MG63 (cell line): ENCODE measurements around the gene COMT. TPM values are rescaled to one million over a fixed set of nuclear protein-coding genes. Genes with fewer than 3 reads are reported as not detected.
A peak's percentile ranks its signal among the peaks of the same experiment; 100 is the strongest.

Experiments
- DNase-seq: peaks from one replicate; pipeline ENCODE4 v3.0.0-alpha.2; 2020
- H3K27me3 ChIP-seq: fragments of 250-450 bp; sonication (Bioruptor Pico); 2 replicates; pipeline ENCODE4 v1.5.1; 2020; ENCODE audit warnings: mild to moderate bottlenecking, moderate library complexity
- H3K36me3 ChIP-seq: fragments of 250-450 bp; sonication (Bioruptor Pico); 2 replicates; pipeline ENCODE4 v1.5.1; 2020; ENCODE audit warnings: mild to moderate bottlenecking, moderate library complexity
- H3K4me3 ChIP-seq: fragments of 250-450 bp; sonication (Bioruptor Pico); 2 replicates; pipeline ENCODE4 v1.5.1; 2020; ENCODE audit warnings: mild to moderate bottlenecking, moderate library complexity
- H3K9me3 ChIP-seq: fragments of 250-450 bp; sonication (Bioruptor Pico); 2 replicates; pipeline ENCODE4 v1.5.1; 2020; ENCODE audit warnings: mild to moderate bottlenecking, moderate library complexity
- total RNA-seq: library from RNA; depleted of rRNA; stranded (reverse); fragments of >200 nt; shearing (Covaris generic); gene quantifications from 2 replicates; pipeline ENCODE4 v1.2.3, GENCODE V29; 2014; ENCODE audit warnings: low replicate concordance

COMT gene
- total RNA-seq, 1 experiment from 2014 or later, result 263 TPM

DNA sequence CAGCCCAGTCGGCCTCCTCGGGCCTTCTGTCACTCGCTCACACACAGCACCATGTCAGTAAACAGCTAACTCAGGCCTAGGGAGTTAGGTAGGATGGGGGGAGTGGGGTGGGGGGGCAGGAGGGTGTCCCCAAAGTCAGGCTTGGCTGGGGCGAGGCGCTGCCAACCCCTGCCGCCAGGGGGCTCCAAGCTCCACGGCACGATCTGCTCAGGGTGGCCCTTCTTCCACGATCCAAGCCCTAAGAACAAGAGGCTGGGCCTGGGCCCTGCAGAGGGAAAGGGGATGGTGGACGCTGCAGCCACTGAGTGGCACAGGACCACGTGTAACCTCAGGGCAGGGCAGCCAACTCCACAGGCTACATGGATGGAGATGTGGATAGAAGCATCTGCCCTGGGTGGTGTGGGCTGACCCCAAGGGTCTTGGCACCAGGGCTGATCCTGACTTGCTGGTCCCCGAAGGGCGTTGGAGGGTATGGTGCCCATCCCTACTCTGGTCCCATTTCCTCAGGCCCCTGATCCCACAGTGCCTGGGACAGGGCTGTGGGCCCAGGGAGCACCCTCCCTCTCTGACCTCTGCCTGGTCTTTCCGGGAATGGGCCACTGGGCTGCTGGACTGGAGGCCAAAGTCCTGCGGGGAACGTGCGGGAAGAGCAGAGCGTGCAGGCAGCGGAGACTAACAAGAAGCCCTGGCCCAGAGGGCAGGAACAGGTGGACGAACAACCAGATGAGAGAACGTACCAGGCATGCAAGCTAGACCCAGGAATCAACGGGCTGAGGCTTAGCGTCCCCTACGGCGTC is 29.1 kb downstream of the COMT start:
- H3K4me3 ChIP-seq, result no peak overlapping the region
- H3K27me3 ChIP-seq, result no peaks in the 10 kb centered on the region
- H3K36me3 ChIP-seq, result peaks cover 4% of the 10 kb centered on the region; the same call in 1 of the 2 replicates
- no peaks in the 10 kb centered on the region for H3K9me3 ChIP-seq
- peak; percentile 49 for DNase-seq

DNA sequence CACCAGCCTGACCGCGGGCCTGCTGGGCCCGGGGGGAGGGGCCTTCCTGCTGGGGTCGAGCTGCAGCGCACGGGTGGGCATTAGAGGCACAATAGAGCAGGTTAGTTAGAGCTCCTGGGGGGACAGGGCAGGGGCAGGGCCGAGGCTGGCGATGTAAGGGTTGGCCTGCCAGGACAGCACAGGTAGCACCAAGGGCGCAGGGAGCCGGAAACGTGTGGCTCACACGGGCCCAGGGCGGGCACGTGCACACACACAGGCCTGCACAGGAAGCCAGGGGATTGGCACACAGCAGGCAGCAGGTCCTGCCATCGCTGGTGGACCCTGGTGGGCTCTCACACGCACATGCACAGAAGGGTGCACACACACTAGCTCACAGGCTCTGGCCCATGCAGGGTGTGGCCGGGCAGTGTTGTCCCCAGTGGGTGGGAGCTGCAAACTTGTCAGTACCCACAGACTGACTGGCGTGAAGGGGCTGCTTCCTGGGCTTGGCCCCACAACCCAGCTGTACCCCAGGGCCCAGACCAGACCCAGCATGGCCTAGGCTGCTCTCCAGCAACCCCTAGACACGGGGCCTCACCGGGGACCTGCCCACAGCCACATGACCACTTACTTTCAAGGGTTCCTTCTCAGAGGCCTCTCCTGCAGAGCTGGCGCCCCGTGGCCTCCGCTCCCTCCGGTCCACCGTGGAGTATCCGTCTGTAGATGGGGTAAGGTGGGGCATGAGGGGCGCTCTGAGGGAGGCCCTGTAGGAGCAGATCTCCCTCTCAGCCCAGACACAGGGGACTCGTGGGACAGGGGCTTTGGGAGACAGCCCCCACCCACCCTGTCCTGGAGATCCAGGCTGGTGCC is 29.9 kb downstream of the COMT start:
- no peak overlapping the region for H3K4me3 ChIP-seq
- no peaks in the 10 kb centered on the region for H3K9me3 ChIP-seq
- no peaks in the 10 kb centered on the region for H3K27me3 ChIP-seq
- peaks cover 4% of the 10 kb centered on the region; the same call in 1 of the 2 replicates for H3K36me3 ChIP-seq
- no peak for DNase-seq

DNA sequence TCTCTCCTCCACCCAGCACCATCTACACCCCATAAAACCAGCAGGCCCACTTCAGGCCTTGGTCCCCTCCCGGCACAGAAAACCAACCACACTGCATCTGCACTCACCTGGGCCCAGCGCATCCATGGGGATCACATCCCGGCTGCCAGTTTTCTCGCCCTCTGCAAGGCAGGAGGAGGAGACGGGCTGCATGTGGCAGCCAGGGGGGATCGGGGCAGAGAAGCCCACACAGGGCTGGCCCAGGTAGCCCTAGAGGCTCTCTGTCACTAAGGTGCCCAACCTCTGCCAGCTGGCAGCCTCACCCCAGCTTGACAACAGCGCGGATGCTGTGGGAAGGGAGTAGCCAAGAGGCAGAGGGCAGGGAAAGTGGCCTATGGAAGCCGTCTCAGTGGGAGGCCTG is 30.7 kb downstream of the COMT start:
- Histone ChIP-seq H3K27me3 (no peaks in the 10 kb centered on the region), H3K36me3 (peaks cover 4% of the 10 kb centered on the region; the same call in 1 of the 2 replicates), H3K9me3 (no peaks in the 10 kb centered on the region), H3K4me3 (no peak overlapping the region)
- no peak for DNase-seq

DNA sequence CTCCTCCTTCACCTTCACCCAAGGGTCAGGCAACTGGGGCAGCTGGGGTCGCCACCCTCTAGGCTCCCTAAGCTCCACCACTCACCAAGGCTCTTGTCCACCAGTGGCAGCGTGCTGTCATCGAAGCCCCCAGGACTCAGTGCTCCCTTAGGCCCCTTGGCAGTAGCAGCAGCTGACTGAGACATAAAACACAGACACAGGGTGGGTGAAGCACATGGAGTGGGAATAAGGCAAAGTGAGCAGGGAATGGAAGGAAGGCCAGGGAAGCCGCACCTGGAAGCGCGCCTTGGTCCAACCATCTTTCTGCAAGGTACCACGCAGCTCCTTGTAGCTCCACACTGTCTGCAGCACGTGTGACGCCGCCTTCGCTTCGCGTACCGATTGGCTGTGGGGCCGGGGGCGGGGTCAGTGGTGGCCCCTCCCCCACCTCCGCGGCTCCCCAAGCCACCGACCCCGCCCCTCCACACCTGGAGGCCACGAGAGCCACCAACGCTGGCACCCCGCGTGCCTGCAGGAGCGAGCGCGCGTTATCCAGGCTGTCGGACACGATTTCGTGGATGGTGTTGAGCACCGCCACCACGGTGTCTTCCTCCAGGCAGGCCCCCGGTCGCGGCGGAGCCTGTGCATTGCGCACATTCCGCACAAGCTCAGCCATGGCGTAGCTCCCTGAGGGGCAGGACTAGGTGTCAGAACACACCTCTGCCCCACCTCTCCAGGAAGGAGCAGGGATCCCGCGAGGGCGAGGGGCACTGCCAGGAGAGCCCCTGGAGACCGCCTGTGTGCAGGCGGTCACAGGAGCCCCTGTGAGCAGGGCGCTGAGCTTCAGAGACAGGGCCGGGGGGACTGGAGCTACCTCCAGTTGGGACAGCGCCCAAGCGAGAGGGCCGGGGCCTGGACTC is 31.3 kb downstream of the COMT start:
- Histone ChIP-seq H3K27me3 (no peaks in the 10 kb centered on the region), H3K9me3 (no peaks in the 10 kb centered on the region), H3K4me3 (no peak overlapping the region), H3K36me3 (no peaks in the 10 kb centered on the region; the same call in 1 of the 2 replicates)
- no peak for DNase-seq

DNA sequence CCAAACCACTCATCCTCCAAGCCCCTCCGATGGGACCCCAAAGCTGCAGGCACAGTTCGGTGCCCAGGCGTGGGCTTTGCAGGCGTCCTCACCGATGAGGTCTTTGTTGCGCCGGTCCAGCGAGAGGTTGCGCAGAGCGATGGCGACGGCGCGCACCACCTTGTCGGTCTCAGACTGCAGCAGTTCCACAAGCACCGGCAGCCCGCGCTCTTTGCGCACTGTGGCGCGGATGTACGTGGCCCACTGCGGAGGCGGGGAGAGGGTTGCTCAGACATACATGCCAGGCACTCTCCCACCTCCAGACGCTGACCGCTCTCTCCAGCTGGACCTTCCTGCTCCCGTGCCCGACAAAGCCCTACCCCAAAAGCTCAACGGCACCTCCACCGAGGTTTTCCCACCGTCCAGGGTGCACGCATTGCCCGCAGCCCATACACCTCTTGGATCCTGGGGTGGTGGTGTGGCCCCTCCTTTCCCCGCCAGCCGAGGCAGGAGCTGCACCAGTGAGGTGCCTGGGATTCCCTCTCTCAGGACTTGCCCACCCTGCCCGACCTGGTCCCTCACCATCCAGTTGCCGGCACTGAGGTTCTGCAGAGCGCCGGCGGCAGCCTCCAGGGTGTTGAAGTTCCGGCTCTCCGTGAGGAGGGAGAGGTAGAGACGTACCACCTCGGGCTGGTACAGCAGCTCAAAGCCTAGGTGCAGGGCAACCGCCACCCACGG is 32.1 kb downstream of the COMT start:
- Histone ChIP-seq H3K27me3 (no peaks in the 10 kb centered on the region), H3K4me3 (no peak overlapping the region), H3K36me3 (no peaks in the 10 kb centered on the region; the same call in 1 of the 2 replicates), H3K9me3 (no peaks in the 10 kb centered on the region)
- no peak for DNase-seq

DNA sequence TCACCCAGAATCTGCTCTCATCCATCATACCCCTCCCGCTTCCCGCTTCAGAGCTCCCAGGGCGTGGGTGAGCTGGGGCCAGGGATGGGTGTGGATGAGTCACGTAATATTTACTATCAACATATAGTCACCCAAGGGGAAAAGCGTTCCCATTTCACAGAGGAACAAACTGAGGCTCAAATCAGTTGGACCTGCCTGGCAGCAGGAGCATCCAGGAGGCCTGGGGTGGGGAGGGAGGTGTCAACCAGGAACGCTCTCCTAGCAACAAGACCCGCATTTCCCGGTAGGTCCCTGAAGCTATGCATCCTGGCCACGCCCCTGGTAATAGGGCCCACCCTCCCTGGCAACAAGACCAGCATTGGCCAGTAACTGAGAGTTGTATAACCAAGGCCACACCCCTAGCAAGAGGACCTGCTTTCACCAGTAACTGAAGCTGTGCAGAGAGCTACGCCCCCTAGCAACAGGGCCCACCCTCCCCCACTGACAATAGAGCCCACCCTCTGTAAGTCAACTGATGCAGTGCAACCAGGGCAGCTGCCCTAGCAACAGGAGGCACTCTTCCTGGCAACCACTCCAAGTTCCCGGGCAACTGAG is 32.8 kb downstream of the COMT start:
- no peak overlapping the region for H3K4me3 ChIP-seq
- H3K9me3 ChIP-seq, result no peaks in the 10 kb centered on the region
- no peaks in the 10 kb centered on the region; the same call in 1 of the 2 replicates for H3K36me3 ChIP-seq
- no peaks in the 10 kb centered on the region for H3K27me3 ChIP-seq
- peak; percentile 47 for DNase-seq

DNA sequence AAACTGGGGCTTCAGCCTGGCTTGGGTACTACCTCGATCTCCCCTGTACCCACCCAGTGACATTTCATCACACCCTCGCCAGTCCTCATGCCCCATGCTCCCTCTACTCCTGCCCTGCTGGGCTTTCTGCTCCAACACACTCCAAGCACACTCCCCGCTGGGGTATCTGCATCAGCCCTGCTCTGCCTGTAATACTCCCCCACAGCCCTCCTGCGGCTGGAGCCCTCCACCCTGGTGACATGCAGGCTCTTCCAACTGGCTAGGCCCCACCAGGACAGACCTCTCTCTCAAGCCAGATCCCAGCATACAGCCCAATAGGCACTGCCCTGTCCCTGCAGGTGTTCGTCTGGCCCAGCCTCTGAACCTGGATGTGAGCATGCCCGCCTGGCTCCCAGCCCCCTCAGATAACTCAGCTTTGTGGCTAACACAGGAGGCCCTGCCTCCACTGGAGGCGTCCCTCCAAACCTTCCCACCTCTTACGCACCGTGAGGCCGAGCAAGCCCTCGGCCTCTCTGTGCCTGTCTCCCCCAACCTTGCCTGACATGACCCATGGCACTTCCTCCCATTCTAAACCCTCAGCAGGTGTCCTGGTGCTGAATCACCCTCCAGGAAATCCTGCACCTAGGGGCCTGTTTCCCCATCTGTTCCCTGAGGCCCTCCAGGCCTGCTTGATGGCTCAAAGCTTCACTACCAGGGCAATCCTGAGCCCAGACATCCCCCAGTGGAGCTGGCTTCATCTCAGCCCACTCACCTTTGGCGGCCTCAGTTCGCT is 33.5 kb downstream of the COMT start:
- Histone ChIP-seq H3K36me3 (no peaks in the 10 kb centered on the region), H3K9me3 (no peaks in the 10 kb centered on the region), H3K4me3 (no peak overlapping the region), H3K27me3 (no peaks in the 10 kb centered on the region)
- peak; percentile 28 for DNase-seq

DNA sequence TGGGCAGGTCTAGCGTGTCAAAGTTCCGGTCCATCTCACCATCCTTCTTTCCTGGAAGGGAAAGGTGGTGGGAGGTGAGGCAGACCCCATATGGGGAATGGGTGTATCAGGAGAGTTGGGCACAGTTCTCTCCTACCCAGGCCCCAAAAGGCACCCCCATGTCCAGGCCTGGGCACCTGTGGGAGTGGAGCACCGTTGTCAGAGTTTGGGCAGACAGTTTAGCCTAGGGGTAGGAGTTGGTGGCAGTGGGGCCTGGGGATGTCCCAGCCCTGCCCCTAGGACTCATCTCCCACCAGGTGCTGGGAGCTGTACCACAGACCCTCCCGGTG is 34.1 kb downstream of the COMT start:
- Histone ChIP-seq H3K9me3 (no peaks in the 10 kb centered on the region), H3K4me3 (no peak overlapping the region), H3K36me3 (no peaks in the 10 kb centered on the region), H3K27me3 (no peaks in the 10 kb centered on the region)
- DNase-seq, result no peak

DNA sequence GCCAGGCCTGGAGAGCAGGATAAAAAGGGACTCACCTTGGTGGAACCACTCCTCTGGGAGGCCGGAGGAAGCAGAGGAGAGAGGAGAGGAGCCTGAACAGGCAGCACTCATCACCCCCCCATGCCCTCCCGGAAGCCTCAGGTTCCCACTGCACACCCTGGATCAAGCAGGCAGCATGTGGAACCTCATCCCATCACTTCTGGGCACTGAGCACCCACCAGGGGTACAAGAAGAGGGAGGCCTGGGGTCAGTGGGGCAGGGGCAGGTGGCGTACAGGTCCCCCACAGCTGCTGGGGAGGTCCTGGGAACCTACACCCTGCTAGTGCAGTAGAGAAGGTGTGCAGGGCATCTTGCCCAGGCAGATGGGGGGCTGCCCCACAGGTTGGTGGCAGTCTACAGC is 35.1 kb downstream of the COMT start:
- H3K36me3 ChIP-seq, result no peaks in the 10 kb centered on the region
- H3K27me3 ChIP-seq, result no peaks in the 10 kb centered on the region
- H3K4me3 ChIP-seq, result no peak overlapping the region
- no peaks in the 10 kb centered on the region for H3K9me3 ChIP-seq
- no peak for DNase-seq

DNA sequence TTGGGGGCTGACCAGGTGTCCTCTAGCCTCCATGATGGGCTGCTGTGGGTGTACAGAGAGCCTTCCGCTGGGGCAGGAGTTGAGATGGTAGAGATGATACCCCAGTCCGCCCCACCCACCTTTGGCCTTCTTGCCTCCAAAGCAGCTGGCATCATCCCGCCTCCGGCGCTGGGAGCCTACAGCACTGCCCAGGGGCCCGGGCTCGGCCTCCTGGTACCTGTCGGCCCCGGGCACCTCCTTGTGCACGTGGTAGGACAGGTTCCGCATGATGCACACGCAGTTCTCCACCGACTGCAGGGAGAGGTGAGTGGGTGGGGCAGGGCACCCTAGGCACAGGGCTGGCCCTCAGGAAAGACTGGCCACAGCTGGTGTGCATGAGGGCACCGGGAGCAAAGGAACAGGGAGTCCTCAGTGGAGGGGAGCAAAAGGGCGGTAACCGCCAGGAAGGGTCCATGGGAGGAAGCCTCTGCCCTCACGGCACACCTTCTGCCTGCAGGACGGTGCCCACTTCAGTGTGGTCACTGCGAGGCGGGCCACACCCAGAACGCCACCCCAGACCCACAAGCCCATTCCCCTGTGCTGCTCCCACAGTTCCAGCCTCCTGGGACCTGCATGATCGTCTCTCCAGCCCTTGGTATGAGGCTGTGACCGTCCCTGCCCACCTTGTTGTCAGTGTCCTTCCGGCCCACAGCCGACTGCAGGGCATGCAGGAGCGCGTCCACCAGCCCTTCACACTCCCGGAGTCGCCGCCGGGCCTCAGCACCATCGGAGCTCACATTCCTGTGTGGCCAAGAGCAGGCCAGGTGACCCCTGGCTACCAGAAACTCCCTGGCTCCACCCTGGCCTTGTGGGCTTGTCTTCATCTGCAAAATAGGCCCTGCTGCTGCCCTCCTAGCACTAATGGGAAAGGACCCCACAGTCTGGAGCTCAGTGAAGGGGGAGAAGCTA is 36.0 kb downstream of the COMT start:
- Histone ChIP-seq H3K9me3 (no peaks in the 10 kb centered on the region), H3K4me3 (no peak overlapping the region), H3K27me3 (no peaks in the 10 kb centered on the region), H3K36me3 (no peaks in the 10 kb centered on the region)
- no peak for DNase-seq

DNA sequence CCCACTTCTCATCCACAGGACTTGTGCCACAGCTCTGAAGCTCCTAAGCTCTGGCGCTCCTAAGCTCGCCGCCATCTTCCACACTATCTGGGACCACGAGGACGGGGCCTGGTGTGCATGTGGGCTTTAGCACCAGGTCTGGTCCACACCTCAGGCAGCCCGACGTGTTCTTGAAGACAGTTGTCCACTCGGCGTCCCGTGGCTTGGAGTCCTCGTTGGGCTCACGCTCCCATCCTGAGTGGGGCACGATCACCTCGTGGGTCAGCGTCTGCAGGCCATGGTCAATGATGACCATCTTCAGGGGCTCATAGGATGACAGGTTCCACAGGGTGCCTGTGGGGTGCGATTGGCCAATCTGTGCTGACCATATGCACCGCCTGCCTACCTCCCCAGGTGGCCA is 37.2 kb downstream of the COMT start:
- H3K9me3 ChIP-seq, result no peaks in the 10 kb centered on the region
- DNase-seq, result no peak
- no peak overlapping the region for H3K4me3 ChIP-seq
- H3K36me3 ChIP-seq, result no peaks in the 10 kb centered on the region
- no peaks in the 10 kb centered on the region for H3K27me3 ChIP-seq

DNA sequence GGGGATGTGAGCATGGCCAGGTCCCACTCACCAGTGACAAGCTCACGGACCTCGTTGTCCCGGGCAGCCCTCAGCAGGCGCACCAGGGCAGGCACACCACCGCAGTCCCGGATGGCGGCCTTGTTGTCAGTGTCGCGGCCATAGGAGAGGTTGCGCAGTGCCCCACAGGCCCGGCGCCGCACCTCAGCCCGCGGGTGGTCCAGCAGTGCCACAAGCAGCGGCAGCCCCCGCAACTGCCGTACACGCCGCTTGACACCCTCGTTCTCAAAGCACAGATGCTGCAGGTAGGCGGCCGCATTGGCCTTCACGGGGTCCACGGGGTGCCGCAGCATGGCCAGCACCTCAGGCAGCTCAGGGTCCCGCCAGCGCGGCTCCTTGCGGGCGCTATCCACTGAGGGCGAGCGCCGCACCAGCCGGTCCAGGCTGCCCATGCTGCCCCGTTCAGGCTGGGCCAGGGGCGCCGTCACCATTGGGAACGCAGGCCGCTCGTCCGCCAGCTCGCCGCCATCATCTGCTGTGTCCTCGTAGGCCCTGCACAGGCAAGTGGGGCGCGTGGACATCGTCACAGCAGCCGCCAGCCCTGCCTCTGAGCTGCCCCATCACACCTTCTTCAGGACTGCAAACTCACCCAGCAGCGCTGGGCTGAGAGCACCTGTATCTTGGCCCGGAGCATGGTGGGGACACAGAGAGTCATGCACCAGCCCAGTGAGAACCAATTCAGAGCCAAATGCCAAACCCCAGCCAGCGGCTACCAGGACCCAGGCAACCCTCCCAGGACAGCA is 38.3 kb downstream of the COMT start:
- Histone ChIP-seq H3K9me3 (no peaks in the 10 kb centered on the region), H3K27me3 (no peaks in the 10 kb centered on the region), H3K36me3 (no peaks in the 10 kb centered on the region), H3K4me3 (no peak overlapping the region)
- no peak for DNase-seq

DNA sequence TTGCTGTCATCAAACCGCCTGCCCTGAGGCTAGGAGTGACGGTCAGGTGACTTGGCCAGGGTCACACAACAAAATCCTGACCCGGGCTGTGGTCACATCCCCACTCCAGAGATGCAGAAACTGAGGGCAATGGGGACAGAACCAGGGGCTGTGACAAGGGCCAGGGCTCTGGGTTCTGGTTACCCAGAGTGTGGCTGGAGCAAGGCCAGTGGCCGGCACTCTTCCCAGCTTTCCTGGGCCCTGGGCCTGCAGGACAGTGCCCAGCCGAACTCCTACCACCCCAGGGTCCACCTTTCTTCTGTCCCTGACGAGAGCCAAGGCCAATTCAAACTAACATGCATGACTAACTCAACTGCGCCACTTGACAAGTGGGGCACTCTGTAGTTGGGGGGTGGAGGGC is 39.2 kb downstream of the COMT start:
- DNase-seq, result no peak
- Histone ChIP-seq H3K36me3 (no peaks in the 10 kb centered on the region), H3K4me3 (no peak overlapping the region), H3K27me3 (no peaks in the 10 kb centered on the region), H3K9me3 (no peaks in the 10 kb centered on the region)
